SK-N-SH (cell line): ENCODE data around the gene DIS3L2. TPM values are rescaled to one million over a fixed set of nuclear protein-coding genes. Genes with fewer than 3 reads are reported as not detected.

Experiments
- CTCF ChIA-PET: fragments of 300-600, 350-600 bp; formaldehyde crosslinking; extraction: SDS; loops from one replicate; lab custom pipeline; 2021; lab: Yijun Ruan, JAX
- POLR2A ChIA-PET: fragments of 350-600 bp; sonication (Branson Sonifier 250); formaldehyde crosslinking; extraction: SDS; loops from one replicate; lab custom pipeline; 2020; ENCODE audit warnings: antibody characterized with exemption, inconsistent platforms; lab: Yijun Ruan, JAX
- DNase-seq: peaks from one replicate; pipeline ENCODE4 v3.0.0; 2012
- H2AFZ ChIP-seq: fragments of 200-600 bp; sonication (generic); 2 replicates; pipeline ENCODE4 v1.8.1; 2016; ENCODE audit warnings: antibody characterized with exemption, mild to moderate bottlenecking, low read depth
- H3F3A ChIP-seq: fragments of 200-600 bp; sonication (generic); replicated peaks from 2 replicates; pipeline ENCODE3; 2016; ENCODE audit warnings: antibody characterized with exemption, mild to moderate bottlenecking; ENCODE audit not compliant: insufficient read depth
- H3K27ac ChIP-seq, 2 experiments: fragments of 200-500 bp in 1 of 2; fragments of 200-600 bp in 1 of 2; sonication (Bioruptor generic) in 1 of 2; sonication (generic), shearing (Covaris generic) in 1 of 2; 2 replicates each; pipeline versions ENCODE4 v1.5.1 to v1.6.1; 2014 to 2016; ENCODE audit warnings: low read depth in 2 of 2, inconsistent platforms in 1 of 2, low read length in 1 of 2, mild to moderate bottlenecking in 1 of 2, mixed read lengths in 1 of 2
- H3K27me3 ChIP-seq: fragments of 200-600 bp; sonication (generic), shearing (Covaris generic); 2 replicates; pipeline ENCODE4 v1.6.1; 2016; ENCODE audit warnings: mixed run types; ENCODE audit not compliant: insufficient read depth
- H3K36me3 ChIP-seq, 2 experiments: fragments of 200-500 bp in 1 of 2; fragments of 200-600 bp in 1 of 2; sonication (Bioruptor generic) in 1 of 2; sonication (generic) in 1 of 2; replicated peaks in 1 of 2; 2 replicates each; pipeline versions ENCODE3 to v1.5.1; 2014 to 2016; ENCODE audit warnings: low read length in 1 of 2, mild to moderate bottlenecking in 1 of 2; ENCODE audit not compliant: insufficient read depth in 2 of 2, control insufficient read depth in 1 of 2
- H3K4me1 ChIP-seq, 2 experiments: fragments of 200-500 bp in 1 of 2; fragments of 200-600 bp in 1 of 2; sonication (Bioruptor generic) in 1 of 2; sonication (generic), shearing (Covaris generic) in 1 of 2; 2 replicates each; pipeline versions ENCODE4 v1.5.1 to v1.6.1; 2014 to 2016; ENCODE audit warnings: low read depth in 1 of 2, low read length in 1 of 2, mixed run types in 1 of 2; ENCODE audit not compliant: insufficient read depth in 2 of 2, control insufficient read depth in 1 of 2
- H3K4me2 ChIP-seq: fragments of 200-600 bp; sonication (generic), shearing (Covaris generic); 2 replicates; pipeline ENCODE4 v1.6.1; 2017; ENCODE audit warnings: mixed run types
- H3K4me3 ChIP-seq, 2 experiments: fragments of 200-500 bp in 1 of 2; fragments of 200-600 bp in 1 of 2; sonication (Bioruptor generic) in 1 of 2; sonication (generic), shearing (Covaris generic) in 1 of 2; 2 replicates each; pipeline versions ENCODE4 v1.5.1 to v1.8.1; 2014 to 2016; ENCODE audit warnings: low read depth in 2 of 2, inconsistent platforms in 1 of 2, low read length in 1 of 2, mild to moderate bottlenecking in 1 of 2, mixed read lengths in 1 of 2, moderate library complexity in 1 of 2
- H3K79me2 ChIP-seq: fragments of 200-600 bp; sonication (generic); 2 replicates; pipeline ENCODE4 v1.8.1; 2017; ENCODE audit warnings: mild to moderate bottlenecking; ENCODE audit not compliant: insufficient read depth
- H3K9ac ChIP-seq: fragments of 200-600 bp; sonication (generic); 2 replicates; pipeline ENCODE4 v1.6.1; 2017; ENCODE audit warnings: mixed run types
- H3K9me2 ChIP-seq: fragments of 200-600 bp; sonication (generic); 2 replicates; pipeline ENCODE4 v1.6.1; 2017; ENCODE audit warnings: mixed run types
- H3K9me3 ChIP-seq: fragments of 200-600 bp; sonication (generic); 2 replicates; pipeline ENCODE4 v1.6.1; 2017; ENCODE audit warnings: mixed run types, mild to moderate bottlenecking, moderate library complexity
- H4K20me1 ChIP-seq: fragments of 200-600 bp; sonication (generic); 2 replicates; pipeline ENCODE4 v1.6.1; 2017; ENCODE audit warnings: mild to moderate bottlenecking, mixed run types; ENCODE audit not compliant: insufficient read depth
- CTCF ChIP-seq: fragments of 200-600 bp; sonication (generic); IDR thresholded peaks from 2 replicates; pipeline ENCODE4 v1.6.1; 2017; ENCODE audit warnings: antibody characterized with exemption, mild to moderate bottlenecking, moderate library complexity
- FOSL2 ChIP-seq: IDR thresholded peaks from 2 replicates; pipeline ENCODE4 v1.4.0; 2012; ENCODE audit warnings: low read depth, mild to moderate bottlenecking, moderate library complexity, borderline replicate concordance
- FOXJ3 ChIP-seq: sonication (generic); formaldehyde crosslinking; IDR thresholded peaks from 2 replicates; pipeline ENCODE4 v1.5.1; 2020; ENCODE audit warnings: mild to moderate bottlenecking, missing genetic modification reagents
- GABPA ChIP-seq: IDR thresholded peaks from 2 replicates; pipeline ENCODE4 v1.4.0; 2012; ENCODE audit warnings: low read depth, mild to moderate bottlenecking
- GATA2 ChIP-seq: sonication (generic); formaldehyde crosslinking; IDR thresholded peaks from 2 replicates; pipeline ENCODE4 v1.5.0; 2020; ENCODE audit warnings: mild to moderate bottlenecking, missing genetic modification reagents
- IRF3 ChIP-seq: fragments of 150-350 bp; IDR thresholded peaks from 2 replicates; pipeline ENCODE4 v1.6.1; 2016; ENCODE audit warnings: mild to moderate bottlenecking, low read depth, low read length
- MAX ChIP-seq: IDR thresholded peaks from 2 replicates; pipeline ENCODE4 v1.4.0; 2012; ENCODE audit warnings: low read depth
- MXI1 ChIP-seq: IDR thresholded peaks from 2 replicates; pipeline ENCODE4 v1.6.1; 2012; ENCODE audit warnings: mild to moderate bottlenecking, low read depth, low read length, improper control_type of control experiment
- NFIC ChIP-seq: IDR thresholded peaks from 2 replicates; pipeline ENCODE4 v1.4.0; 2012; ENCODE audit warnings: borderline replicate concordance
- POLR2AphosphoS5 ChIP-seq: IDR thresholded peaks from 2 replicates; pipeline ENCODE4 v1.6.1; 2012; ENCODE audit warnings: low read depth, low read length
- RAD21 ChIP-seq: IDR thresholded peaks from 2 replicates; pipeline ENCODE4 v1.6.1; 2012; ENCODE audit warnings: mild to moderate bottlenecking, low read length
- RCOR1 ChIP-seq: fragments of 150-350 bp; IDR thresholded peaks from 2 replicates; pipeline ENCODE4 v1.6.1; 2017; ENCODE audit warnings: antibody characterized with exemption, low read length
- REST ChIP-seq: IDR thresholded peaks from 2 replicates; pipeline ENCODE4 v1.6.1; 2012; ENCODE audit warnings: mild to moderate bottlenecking, low read depth, low read length, moderate library complexity
- RFX5 ChIP-seq: IDR thresholded peaks from 2 replicates; pipeline ENCODE4 v1.6.1; 2012; ENCODE audit warnings: mild to moderate bottlenecking, improper control_type of control experiment, low read length
- RXRA ChIP-seq: IDR thresholded peaks from 2 replicates; pipeline ENCODE4 v1.4.0; 2012; ENCODE audit warnings: low read depth, mild to moderate bottlenecking, borderline replicate concordance
- SMC3 ChIP-seq: IDR thresholded peaks from 2 replicates; pipeline ENCODE4 v1.6.1; 2012; ENCODE audit warnings: low read depth, low read length, improper control_type of control experiment
- TAF1 ChIP-seq: IDR thresholded peaks from 2 replicates; pipeline ENCODE4 v1.6.1; 2012; ENCODE audit warnings: low read depth, mild to moderate bottlenecking, low read length, moderate library complexity, borderline replicate concordance
- USF2 ChIP-seq: fragments of 150-350 bp; IDR thresholded peaks from 2 replicates; pipeline ENCODE4 v1.6.1; 2017; ENCODE audit warnings: antibody characterized with exemption, low read length, low read depth, borderline replicate concordance
- WGBS: methylation state at CpG from one replicate; pipeline ENCODE4 v1.1.6; 2017; ENCODE audit warnings: low lambda C conversion rate; 5-methylcytosine and 5-hydroxymethylcytosine counted together
- polyA plus RNA-seq, 3 experiments: library from polyadenylated mRNA; depleted of rRNA; stranded (reverse); fragments of >200 nt; gene quantifications; 2 replicates each; pipeline ENCODE4 v1.2.3, GENCODE V29; 2012

Gene DIS3L2
- polyA plus RNA-seq, 1 of the 3 experiments (the other 2 are of a cell fraction): 17.9 TPM

- no peak overlapping the region for H3K9ac ChIP-seq
- CTCF ChIA-PET: interaction anchor here (0.7 to 13.4 kb wide), 17 partner anchors 8 to 427 kb away, joined by 3 to 214 read pairs (median 6); partner anchors contain the start of genes ALPP and NPPC
- no peaks in the 10 kb centered on the region for H3K9me2 ChIP-seq
- no peaks in the 10 kb centered on the region for H3K27me3 ChIP-seq
- H3F3A ChIP-seq: no peaks in the 10 kb centered on the region
- no peak overlapping the region for H2AFZ ChIP-seq
- no peak overlapping the region for H3K4me2 ChIP-seq
- H3K4me1 ChIP-seq: peaks cover 0 to 6% of the 10 kb centered on the region in 2 experiments; a peak in 1 of 4 replicates
- WGBS: no CpG with 5 or more reads among the region's 2 CpGs
- DNase-seq: no peak
- H3K4me3 ChIP-seq: no peak overlapping the region
- no peaks in the 10 kb centered on the region for H3K79me2 ChIP-seq
- no peaks in the 10 kb centered on the region for H3K36me3 ChIP-seq
- POLR2A ChIA-PET: no interaction called here
- no peak overlapping the region; a peak in 1 of 4 replicates for H3K27ac ChIP-seq
- TF ChIP-seq FOXJ3 (CRISPR knock-in tag): no peak
- no peak for TF ChIP-seq FOSL2
- TF ChIP-seq TAF1: no peak
- no peak for TF ChIP-seq GATA2
- TF ChIP-seq RAD21: no peak
- TF ChIP-seq USF2: no peak
- no peak for TF ChIP-seq MXI1
- TF ChIP-seq MAX: no peak
- TF ChIP-seq POLR2AphosphoS5: no peak
- TF ChIP-seq SMC3: no peak
- no peak for TF ChIP-seq RCOR1
- TF ChIP-seq RXRA: no peak
- TF ChIP-seq GABPA: no peak
- no peak for TF ChIP-seq REST
- no peak for TF ChIP-seq NFIC
- no peak for TF ChIP-seq IRF3
- no peak for TF ChIP-seq RFX5
- no peak for TF ChIP-seq CTCF
- H3K9me3 ChIP-seq: no peaks in the 10 kb centered on the region
- H4K20me1 ChIP-seq: peaks cover 21% of the 10 kb centered on the region
These were observed 366.5 kb downstream of the DIS3L2 start for GRCh38 chr2:232328032-232328422.
